HG03342 (cell line): ENCODE measurements around the gene TRPT1.

Experiments
- ATAC-seq: cut with Tn5 transposase; IDR thresholded peaks from one replicate; pipeline ENCODE4 v1.9.1; 2021; ENCODE audit warnings: mild to moderate bottlenecking, moderate library complexity; ENCODE audit not compliant: unreplicated experiment

TRPT1 gene

DNA sequence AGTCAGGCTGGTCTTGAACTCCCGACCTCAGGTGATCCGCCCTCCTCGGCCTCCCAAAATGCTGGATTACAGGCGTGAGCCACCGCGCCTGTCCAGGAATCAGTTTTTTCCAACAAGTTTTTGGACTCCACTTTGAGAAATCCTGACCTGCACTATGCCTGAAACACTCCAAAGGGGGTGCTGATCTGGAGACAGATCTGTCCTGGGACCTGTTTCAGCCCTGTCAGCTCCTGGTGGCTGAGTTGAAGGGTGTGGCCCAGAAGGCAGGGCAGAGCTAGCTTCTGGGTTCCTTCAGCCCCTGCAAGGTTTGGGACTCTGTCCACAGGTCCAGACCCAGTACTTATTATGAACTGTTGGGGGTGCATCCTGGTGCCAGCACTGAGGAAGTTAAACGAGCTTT is 5.6 kb upstream of the TRPT1 start:
- ATAC-seq: no peak

- no peak for ATAC-seq
These were observed 5.0 kb upstream of the TRPT1 start for GRCh38 chr11:64230985-64231365.

GRCh38 chr11:64230171-64230984 is 4.4 kb upstream of the TRPT1 start, which contains the start of gene DNAJC4:
DNAJC4 (plus strand) TSS chr11:64230548; CDS start chr11:64230855, 307 bp downstream.
- peak; percentile 40 for ATAC-seq

DNA sequence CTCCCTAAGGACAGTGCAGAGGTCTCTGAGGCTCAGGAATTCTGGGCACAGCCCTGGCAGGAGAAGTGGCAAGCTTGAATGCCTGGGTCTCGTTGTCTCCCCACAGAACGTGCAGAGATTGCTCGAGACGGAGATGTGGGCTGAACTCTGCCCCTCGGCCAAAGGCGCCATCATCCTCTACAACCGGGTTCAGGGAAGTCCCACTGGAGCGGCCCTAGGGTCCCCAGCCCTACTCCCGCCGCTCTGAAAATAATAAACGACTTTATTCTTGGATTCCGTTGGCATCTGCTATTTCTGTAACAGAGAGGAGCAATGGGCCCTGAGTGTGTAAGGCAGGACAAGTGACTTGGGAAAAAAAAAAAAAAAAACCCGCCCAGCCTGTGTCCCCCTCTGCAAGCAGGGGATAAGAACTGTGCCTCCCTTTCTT is 3.8 kb upstream of the TRPT1 start:
- no peak for ATAC-seq

GRCh38 chr11:64229090-64229743 is 3.2 kb upstream of the TRPT1 start:
- no peak for ATAC-seq

GRCh38 chr11:64227405-64227956 is 1.5 kb upstream of the TRPT1 start:
- no peak for ATAC-seq

DNA sequence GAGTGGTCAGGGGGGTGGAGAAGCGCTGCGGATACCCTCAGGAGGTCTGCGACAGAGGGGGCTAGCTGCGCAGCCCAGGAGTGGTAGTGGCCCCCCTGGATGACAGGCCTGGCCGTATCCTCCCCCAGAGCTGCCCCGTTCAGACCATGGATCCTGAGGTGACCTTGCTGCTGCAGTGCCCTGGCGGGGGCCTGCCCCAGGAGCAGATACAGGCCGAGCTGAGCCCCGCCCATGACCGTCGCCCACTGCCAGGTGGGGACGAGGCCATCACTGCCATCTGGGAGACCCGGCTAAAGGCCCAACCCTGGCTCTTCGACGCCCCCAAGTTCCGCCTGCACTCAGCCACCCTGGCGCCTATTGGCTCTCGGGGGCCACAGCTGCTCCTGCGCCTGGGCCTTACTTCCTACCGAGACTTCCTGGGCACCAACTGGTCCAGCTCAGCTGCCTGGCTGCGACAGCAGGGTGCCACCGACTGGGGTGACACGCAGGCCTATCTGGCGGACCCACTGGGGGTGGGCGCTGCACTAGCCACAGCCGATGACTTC is 593 bp upstream of the TRPT1 start:
- ATAC-seq: no peak

DNA sequence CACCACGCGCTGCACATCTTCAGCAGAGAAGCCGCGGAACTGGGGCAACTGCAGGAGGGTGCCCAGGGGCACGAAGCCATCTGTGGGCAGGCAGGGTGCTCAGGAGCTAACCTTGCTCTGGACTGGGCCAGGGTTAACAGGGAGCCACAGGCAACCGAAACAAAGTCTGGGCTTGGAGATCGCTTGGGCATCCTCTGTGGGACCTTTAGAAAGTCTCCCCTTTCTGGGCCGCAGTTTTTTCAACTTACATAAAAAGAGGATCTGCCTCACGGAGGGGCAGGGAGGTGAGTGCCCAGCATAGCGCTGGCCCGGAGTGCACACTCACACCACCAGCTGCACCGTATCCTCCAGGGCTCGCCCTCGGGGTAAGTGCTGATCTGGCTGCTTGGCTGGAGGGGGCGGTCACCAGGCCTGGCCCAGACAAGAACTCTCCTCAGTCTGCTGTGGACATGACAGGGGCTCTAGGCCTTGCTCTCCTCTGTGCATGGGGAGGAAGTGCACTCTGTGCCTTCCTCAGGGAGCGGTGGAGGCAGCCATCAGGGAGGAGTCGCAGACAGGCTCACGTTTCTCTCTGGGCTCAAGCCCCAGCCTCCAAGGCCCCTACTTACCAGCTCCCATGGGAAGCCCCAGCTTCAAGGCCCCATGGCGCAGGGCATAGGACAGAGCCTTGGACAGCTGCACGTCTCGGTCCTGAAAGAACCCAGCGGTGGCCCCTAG is 937 bp downstream of the TRPT1 start:
- no peak for ATAC-seq

GRCh38 chr11:64224151-64224890 is 1.7 kb downstream of the TRPT1 start:
- no peak for ATAC-seq

DNA sequence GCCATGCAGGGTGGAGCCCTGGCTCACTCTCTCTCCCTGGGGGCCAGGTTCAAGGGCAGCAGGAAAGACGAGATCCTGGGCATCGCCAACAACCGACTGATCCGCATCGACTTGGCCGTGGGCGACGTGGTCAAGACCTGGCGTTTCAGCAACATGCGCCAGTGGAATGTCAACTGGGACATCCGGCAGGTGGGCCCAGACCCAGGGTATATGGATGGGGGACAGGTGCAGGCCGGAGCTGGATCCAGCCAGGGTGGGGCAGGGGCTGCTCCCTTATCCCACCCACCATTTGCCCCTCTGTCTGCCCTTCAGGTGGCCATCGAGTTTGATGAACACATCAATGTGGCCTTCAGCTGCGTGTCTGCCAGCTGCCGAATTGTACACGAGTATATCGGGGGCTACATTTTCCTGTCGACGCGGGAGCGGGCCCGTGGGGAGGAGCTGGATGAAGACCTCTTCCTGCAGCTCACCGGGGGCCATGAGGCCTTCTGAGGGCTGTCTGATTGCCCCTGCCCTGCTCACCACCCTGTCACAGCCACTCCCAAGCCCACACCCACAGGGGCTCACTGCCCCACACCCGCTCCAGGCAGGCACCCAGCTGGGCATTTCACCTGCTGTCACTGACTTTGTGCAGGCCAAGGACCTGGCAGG is 2.9 kb downstream of the TRPT1 start:
- no peak for ATAC-seq

DNA sequence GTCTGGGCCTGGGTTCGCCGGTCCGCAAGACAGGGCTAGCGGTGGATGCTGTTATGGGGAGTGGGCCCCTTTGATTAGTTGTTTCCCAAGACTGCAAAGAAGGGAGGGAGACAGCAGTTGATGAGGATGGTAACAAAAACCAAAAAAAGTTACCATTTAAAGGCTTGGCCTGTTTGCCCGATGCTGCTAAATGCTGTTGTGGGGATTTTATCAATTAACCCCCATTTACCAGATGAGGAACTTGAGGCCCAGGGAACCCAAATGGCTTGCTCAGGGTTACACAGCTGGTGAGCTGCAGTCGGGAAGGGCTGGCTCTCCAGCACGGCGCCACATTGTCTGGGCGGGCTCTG is 3.4 kb downstream of the TRPT1 start:
- ATAC-seq: no peak

DNA sequence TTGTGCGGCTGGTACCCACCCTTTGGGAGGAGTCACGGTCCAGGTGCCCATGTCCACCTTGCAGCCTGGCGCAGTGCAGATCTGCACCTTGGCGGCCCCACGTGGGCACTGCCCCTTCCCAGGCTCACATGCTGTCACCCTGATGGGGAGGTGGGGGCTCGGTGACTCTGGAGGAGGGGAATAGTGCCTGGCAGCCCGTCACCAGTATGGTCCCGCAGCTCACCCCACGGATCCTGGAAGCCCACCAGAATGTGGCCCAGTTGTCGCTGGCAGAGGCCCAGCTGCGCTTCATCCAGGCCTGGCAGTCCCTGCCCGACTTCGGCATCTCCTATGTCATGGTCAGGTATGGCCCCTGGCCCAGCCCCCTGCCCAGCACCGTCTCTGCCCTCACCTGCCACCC is 5.2 kb downstream of the TRPT1 start:
- ATAC-seq: no peak

DNA sequence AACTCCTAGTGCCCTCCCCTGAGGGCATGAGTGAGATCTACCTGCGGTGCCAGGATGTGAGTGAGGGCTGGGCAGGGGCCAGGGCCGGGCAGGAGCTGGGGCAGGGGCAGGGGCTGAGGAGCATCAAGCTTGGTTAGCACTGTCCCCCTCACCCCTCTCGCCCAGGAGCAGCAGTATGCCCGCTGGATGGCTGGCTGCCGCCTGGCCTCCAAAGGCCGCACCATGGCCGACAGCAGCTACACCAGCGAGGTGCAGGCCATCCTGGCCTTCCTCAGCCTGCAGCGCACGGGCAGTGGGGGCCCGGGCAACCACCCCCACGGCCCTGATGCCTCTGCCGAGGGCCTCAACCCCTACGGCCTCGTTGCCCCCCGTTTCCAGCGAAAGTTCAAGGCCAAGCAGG is 5.7 kb downstream of the TRPT1 start:
- ATAC-seq: no peak

DNA sequence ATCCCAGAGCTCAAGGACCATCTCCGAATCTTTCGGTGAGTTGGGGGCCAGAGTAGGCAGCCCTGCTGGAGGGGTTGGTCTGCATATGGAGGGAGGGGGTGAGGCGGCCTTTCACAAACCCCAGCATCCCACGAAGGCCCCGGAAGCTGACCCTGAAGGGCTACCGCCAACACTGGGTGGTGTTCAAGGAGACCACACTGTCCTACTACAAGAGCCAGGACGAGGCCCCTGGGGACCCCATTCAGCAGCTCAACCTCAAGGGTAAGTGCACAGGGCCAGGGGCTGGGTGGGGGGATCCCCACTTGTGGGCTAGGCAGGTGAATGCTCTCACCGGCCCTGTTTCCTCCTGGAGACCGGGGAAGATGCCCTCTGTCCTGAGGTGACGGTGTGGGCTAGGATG is 6.2 kb downstream of the TRPT1 start:
- no peak for ATAC-seq

DNA sequence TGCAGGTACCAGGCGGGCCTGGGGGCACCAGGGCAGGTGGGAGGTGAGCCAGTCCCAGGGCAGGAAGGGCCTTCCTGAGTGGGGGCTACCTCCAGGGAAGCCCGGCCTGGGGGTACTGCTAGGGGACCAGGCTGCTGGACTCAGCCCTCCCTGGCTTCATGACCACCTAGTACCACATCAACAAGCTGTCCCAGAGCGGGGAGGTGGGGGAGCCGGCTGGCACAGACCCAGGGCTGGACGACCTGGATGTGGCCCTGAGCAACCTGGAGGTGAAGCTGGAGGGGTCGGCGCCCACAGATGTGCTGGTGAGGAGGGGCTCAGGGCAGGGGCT is 6.7 kb downstream of the TRPT1 start:
- ATAC-seq: no peak

- ATAC-seq: no peak
These were observed 7.2 kb downstream of the TRPT1 start for GRCh38 chr11:64218628-64219353.

GRCh38 chr11:64216879-64217278 is 9.1 kb downstream of the TRPT1 start:
- no peak for ATAC-seq

- no peak for ATAC-seq
These were observed 14.7 kb downstream of the TRPT1 start for GRCh38 chr11:64211181-64211872.
